Measurements from ENCODE around the gene UBA52.
"Not testable (repeated sequence)": the region's sequence is repeated elsewhere in the genome, so short reads cannot be mapped to it uniquely, and the experiment has no call there.

The UBA52 gene

GRCh38 chr19:18557411-18558201 is 14.1 kb upstream of the UBA52 start, which contains the start of gene KXD1:
KXD1 (plus strand) TSS chr19:18557870; CDS start chr19:18562057, 4,187 bp downstream.
- peak; percentile 99 for DNase-seq

GRCh38 chr19:18558202-18558555 is 13.5 kb upstream of the UBA52 start:
- DNase-seq: no peak

- no peak for DNase-seq
Observed at GRCh38 chr19:18558604-18559003, 13.1 kb upstream of the UBA52 start.

GRCh38 chr19:18559685-18560084 is 12.0 kb upstream of the UBA52 start:
- DNase-seq: no peak

- DNase-seq: no peak
Observed at GRCh38 chr19:18562086-18562485, 9.6 kb upstream of the UBA52 start.

- DNase-seq: no peak
Observed at GRCh38 chr19:18566953-18567352, 4.7 kb upstream of the UBA52 start.

GRCh38 chr19:18568367-18568766 is 3.3 kb upstream of the UBA52 start:
- DNase-seq: no peak

- no peak for DNase-seq
Observed at GRCh38 chr19:18574691-18575291, 3.1 kb downstream of the UBA52 start.

- no peak for DNase-seq
Observed at GRCh38 chr19:18576383-18576782, 4.7 kb downstream of the UBA52 start.

GRCh38 chr19:18577365-18577914 is 5.8 kb downstream of the UBA52 start:
- DNase-seq: no peak

- DNase-seq: no peak
Observed at GRCh38 chr19:18580311-18580710, 8.7 kb downstream of the UBA52 start.

GRCh38 chr19:18586306-18586705 is 14.6 kb downstream of the UBA52 start:
- no peak for DNase-seq

- DNase-seq: no peak
Observed at GRCh38 chr19:18587561-18587960, 15.9 kb downstream of the UBA52 start.

- DNase-seq: no peak
Observed at GRCh38 chr19:18587962-18588610, 16.4 kb downstream of the UBA52 start.

GRCh38 chr19:18588611-18589379 is 17.1 kb downstream of the UBA52 start, which contains the start of gene REX1BD:
REX1BD (plus strand) TSS chr19:18588798; CDS start chr19:18588802, 4 bp downstream.
- peak; percentile 73 for DNase-seq

GRCh38 chr19:18589380-18590272 is 18.0 kb downstream of the UBA52 start:
- DNase-seq: peak; percentile 74

GRCh38 chr19:18590273-18591272 is 18.9 kb downstream of the UBA52 start:
- no peak for DNase-seq

GRCh38 chr19:18591735-18592385 is 20.2 kb downstream of the UBA52 start:
- DNase-seq: no peak

- not testable (repeated sequence) for DNase-seq
Observed at GRCh38 chr19:18592732-18593131, 21.1 kb downstream of the UBA52 start.

Measured in HCEC 1CT (cell line).